GM21576 (cell line): ENCODE data around the gene RUSF1.

Experiments
- ATAC-seq: cut with Tn5 transposase; IDR thresholded peaks from one replicate; pipeline ENCODE4 v1.9.1; 2021; ENCODE audit warnings: mild to moderate bottlenecking, moderate library complexity; ENCODE audit not compliant: unreplicated experiment

RUSF1 gene

DNA sequence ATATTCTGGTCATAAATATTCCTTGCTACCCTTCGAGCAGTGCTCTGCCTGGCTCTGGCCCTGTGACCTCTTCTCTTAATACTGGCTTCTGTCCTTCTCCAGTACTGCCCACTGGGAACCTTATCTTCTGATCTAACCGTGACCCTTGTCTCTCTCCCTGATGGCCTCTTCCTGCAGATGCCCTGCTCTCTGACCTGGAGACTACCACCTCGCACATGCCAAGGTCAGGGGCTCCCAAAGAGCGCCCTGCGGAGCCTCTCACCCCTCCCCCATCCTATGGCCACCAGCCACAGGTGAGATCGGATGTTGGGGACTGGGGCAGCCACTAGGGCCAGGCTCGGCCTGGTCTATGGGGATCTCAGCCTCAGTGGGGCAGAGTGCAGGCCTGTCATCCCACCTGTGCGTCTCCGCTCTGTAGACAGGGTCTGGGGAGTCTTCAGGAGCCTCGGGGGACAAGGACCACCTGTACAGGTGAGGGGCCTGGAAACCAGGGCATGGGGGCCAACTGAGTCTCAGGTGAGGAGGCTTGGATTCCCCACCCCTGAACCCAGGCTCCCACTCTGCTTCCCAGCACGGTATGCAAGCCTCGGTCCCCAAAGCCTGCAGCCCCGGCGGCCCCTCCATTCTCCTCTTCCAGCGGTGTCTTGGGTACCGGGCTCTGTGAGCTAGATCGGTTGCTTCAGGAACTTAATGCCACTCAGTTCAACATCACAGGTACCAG lies 34.8 kb downstream of the RUSF1 start:
- ATAC-seq: no peak

DNA sequence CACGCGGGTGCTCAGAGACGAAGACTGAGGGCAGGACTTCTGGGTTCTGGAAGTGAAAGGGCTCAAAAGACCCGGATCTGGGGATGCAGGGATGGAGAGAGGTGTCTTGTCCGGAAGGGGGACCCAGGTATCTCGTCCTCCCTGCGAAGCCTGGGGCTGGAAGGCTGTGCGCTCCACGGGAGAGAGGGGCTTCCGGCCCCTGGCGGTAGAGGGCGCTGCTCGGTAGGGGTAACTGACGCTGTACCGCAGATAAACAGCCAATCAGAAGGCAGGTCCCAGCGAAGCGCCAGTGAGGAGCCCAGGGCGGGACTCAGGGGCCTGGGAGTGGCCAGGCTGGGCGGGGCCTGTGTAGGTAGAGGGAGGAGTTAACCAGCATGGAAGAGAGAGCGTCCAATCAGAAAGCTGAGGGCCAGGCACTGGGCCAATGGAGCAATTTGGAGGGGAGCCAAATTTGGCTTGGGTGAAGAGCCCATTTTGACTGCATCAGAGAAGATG lies 35.4 kb downstream of the RUSF1 start:
- no peak for ATAC-seq

DNA sequence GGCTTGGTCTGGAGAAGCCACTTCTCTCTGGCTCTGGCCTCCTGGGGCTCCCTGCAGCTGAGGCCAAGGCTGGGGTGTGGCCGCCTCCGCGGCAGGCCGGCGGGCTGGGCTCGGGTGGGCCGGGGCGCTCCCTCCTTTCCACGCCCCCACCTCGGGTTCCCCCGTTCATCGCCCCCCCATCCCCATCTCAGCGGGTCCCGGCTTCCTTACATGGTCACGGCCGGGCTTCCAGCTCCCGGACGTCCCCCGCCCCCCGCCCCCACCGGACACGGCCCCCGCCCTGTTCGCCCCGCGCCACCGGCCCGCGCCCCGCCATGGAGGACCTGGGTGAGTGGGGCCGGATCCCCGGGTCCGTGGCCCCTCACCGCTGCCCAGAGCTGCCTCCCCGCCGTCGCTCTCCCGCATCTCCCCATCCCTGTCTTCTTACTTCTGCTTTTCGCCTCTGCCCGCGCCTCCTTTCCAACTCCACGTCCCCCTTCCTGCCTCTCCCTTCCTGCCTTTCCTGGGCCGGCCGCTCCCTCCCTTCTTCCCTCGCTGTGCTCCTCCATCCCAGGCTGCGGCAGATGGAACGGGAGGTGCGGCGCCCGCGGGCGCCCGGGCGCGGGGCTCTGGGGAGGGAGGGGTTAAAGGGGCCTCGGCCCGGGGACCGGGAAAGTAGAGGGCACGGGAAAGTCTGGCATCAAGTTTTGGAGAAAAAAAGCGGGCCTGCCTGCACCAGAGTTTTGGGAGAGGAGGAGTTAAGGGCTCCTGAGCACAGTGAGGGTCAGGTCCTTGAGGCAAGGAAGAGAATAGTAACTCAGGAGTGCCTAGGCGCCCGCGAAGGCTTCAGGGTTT lies 36.1 kb downstream of the RUSF1 start, which contains the start of gene TGFB1I1:
Gene TGFB1I1 (plus strand): TSS at position 278 of the 834 bp plus-strand sequence. CDS start 37 bp downstream, at position 315.
- no peak for ATAC-seq

DNA sequence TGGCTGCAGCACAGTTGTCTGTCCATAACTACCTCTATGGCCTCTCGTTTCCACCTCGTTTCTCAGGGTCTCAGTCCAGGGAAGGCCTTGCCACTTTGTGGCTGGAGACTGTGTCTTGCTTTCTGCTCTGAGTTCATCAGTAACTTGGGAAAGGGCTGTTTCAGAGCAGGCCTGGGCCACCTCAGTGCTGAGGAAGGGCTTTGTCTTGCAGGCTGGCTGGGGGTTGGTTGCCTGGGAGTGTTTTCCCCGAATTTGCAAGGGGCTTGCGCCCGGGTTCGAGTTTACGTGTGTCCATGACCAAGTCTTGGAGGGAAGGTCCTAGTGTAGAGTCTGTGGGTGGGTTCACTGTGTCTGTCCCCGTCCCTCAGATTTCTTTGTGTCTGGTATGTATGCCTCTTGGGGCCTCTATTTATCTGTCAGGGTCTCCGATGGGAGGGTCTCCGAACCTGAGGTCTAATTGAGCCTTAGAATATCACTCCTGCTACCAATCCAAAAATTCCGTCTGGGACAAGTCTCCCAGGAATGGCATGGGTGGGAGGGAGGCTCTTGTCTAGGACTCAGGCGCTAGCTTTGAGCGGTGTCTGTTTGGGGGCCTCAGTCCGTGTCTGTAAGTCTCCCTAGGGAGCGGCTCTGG lies 36.8 kb downstream of the RUSF1 start:
- no peak for ATAC-seq

DNA sequence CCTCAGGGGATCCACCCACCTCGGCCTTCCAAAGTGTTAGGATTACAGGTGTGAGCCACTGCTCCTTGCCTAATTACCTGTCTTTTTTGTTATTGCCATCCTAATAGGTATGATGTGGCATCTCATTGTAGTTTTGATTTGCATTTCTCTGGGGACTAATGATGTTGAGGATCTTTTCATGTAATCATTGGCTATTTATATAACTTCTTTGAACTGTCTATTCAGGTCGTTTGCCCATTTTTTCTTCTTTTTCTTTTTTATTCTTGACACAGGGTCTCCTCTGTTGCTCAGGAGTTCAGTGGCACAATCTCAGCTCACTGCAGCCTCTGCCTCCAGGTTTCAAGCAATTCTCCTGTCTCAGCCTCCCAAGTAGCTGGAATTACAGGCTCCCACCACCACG lies 37.6 kb downstream of the RUSF1 start:
- ATAC-seq: no peak

DNA sequence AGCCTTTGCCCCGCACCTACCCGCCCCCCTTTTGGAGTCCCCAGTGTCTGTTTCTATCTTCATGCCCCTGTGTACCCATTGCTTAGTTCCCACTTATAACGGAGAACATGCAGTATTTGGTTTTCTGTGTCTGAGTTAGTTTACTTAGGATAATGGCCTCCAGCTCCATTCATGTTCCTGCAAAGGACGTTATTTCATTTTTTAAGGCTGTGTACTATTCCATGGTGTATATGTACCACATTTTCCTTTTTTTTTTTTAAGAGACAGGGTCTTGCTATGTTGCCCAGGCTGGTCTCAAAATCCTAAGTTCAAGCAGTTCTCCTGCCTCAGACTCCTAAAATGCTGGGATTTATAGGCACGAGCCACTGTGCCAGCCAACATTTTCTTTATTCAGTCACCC lies 40.3 kb downstream of the RUSF1 start:
- ATAC-seq: no peak

DNA sequence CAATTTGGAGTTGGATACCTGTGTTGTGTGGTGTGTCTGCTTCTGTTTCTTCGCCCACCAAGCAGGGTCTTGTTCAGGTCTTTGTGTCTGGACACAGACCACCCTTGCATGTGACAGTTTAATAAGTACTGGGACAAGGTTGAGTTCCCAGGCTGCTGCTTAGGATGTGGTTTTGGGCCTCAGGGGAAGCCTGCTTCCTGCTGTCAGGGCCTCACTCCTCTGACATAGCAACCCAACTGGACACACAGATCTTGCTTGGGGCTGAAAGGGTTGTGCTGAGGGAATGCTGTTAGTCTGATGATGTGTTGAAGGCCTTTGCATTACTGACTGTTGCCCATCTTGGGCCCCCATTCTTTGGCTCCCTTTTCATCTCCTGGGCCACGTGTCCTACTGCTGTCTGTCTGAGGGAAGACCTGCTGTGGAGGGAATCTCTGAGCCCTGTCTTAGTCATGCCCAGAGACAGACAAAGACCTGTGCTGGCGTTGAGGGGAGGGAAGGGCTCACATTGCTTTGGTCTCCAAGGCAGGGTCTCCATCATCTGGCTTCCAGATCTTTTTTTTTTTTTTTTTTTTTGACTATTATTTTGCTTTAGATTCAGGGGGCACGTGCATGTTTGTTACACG lies 40.9 kb downstream of the RUSF1 start:
- no peak for ATAC-seq

DNA sequence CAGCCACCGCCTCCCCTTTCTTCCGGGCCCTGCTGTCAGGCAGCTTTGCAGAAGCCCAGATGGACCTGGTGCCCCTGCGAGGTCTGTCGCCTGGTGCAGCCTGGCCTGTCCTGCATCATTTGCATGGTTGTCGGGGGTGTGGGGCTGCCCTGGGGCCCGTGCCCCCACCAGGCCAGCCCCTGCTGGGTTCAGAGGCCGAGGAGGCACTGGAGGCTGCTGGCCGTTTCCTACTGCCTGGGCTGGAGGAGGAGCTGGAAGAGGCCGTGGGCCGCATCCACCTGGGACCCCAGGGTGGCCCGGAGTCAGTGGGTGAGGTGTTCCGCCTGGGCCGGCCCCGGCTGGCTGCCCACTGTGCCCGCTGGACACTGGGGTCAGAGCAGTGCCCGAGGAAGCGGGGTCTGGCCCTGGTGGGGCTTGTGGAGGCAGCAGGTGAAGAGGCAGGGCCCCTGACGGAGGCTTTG lies 41.8 kb downstream of the RUSF1 start:
- no peak for ATAC-seq

DNA sequence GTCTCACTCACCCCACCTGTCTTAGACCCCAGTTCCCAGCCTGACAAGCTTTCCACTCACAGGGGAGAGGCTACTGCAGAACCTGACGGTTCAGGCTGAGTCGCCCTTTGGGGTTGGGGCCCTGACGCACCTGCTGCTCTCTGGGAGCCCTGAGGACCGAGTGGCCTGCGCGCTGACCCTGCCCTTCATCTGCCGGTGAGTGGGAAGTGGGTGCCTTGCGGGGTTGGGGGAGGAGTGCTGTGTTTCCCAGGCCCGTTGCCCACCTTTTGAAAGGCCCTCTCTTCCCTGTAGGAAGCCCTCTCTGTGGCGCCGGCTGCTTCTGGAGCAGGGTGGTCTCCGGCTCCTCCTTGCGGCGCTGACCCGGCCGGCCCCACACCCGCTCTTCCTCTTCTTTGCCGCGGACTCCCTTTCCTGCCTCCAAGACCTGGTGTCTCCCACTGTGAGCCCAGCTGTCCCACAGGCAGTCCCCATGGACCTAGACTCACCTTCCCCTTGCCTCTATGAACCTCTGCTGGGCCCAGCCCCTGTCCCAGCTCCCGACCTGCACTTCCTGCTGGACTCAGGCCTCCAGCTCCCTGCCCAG lies 42.3 kb downstream of the RUSF1 start:
- ATAC-seq: no peak

DNA sequence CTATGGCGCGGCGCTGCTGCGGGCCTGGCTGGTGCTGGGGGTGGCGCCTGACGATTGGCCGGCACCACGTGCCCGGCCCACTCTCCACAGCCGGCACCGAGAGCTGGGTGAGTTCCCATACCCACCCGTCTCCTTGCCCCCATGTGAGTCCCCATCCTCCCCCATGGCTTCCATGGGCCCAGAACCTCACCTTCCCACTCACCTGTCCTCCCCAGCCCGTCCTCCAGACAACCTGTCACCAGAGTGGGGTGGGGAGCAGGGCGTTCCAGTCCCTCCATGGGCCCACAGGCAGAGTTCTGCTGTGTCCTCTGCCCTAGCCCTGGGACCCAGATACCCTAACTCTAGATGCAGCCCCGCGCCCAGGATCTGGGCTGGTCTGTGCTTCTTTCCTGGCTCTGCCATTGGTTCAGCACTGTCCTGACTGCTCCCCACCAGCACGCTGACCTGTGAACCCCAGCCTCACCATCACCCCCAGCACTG lies 43.4 kb downstream of the RUSF1 start:
- no peak for ATAC-seq

DNA sequence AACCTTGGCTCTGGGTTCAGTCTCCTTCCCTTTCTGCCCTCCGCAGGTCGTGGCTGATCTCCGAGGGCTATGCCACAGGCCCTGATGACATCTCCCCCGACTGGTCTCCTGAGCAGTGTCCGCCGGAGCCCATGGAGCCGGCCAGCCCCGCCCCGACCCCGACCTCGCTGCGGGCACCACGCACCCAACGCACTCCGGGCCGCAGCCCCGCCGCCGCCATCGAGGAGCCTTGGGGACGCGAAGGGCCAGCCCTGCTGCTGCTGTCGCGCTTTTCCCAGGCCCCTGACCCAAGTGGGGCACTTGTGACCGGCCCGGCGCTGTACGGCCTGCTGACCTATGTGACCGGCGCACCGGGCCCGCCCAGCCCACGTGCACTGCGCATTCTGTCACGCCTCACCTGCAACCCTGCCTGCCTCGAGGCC lies 43.8 kb downstream of the RUSF1 start:
- ATAC-seq: no peak

DNA sequence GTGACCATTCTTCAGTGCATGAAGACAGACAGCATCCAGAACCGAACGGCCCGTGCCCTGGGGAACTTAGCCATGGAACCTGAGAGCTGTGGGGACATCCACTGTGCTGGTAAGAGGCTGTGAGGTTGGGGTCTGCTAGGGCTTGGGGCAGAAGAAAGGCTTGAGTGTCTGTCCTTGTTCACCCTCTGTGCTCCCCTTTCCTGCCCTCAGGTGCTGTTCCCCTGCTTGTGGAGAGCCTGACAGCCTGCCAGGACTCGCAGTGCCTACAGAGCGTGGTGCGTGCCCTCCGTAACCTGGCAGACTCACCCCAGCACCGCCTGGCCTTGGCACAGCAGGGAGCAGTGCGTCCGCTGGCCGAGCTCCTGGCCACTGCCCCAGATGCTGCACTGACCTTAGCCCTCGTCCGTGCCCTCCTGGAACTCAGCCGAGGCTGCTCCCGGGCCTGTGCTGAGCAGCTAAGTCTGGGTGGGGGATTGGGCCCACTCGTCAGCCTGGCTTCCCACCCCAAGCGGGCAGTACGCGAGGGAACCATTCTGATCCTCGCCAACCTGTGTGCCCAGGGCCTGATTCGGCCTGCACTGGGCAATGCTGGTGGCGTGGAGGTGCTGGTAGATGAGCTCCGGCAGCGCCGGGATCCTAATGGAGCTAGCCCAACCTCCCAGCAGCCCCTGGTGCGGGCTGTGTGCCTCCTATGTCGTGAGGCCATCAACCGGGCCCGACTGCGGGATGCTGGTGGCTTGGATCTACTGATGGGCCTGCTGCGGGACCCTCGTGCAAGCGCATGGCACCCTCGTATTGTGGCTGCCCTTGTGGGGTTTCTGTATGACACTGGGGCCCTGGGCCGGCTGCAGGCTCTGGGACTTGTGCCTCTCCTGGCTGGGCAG lies 46.0 kb downstream of the RUSF1 start:
- no peak for ATAC-seq

DNA sequence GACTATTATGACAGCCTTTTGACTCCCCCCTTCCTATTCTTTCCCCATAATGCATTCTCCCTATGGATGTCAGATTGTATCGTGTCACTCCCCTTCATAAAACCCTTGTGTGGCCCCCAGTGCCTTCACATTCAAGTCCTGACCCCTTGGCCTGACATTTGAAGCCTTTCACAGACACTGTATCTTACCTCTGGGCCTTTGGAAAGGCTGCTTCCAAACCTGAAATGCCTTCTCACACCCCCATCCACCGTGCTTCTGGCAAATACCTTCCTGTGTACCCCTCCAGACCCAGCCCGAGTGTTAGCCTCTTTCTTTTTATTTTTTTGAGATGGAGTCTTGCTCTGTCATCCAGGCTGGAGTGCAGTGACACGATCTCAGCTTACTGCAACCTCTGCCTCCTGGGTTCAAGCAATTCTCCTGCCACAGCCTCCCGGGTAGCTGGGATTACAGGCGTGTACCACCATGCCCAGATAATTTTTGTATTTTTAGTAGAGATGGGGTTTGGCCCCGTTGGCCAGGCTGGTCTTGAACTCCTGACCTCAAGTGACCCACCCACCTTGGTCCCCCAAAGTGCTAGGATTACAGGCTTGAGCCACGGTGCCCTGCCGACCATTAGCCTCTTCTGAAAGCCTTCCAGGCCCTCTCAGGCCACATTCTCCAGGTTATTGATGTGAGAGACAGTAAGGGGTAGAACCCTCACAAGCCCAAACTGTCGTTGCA lies 46.8 kb downstream of the RUSF1 start:
- ATAC-seq: no peak

DNA sequence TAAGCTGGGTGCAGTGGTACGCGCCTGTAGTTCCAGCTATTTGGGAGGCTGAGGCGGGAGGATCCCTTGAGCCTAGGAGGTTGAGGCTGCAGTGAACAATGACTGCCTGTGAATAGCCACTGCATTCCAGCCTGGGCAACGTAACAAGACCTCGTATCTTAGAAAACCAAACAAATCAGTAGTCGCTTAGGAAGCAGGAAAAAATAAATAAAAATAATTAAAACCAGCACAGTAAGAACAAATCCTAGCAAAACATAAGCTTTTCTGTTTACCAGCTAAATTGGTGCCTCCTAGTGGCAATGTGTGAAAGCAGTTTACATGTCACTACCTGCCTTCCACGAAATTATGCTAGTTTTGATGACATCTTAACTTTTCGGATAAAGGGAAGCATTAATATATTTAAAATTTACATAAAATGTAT lies 47.6 kb downstream of the RUSF1 start:
- no peak for ATAC-seq

DNA sequence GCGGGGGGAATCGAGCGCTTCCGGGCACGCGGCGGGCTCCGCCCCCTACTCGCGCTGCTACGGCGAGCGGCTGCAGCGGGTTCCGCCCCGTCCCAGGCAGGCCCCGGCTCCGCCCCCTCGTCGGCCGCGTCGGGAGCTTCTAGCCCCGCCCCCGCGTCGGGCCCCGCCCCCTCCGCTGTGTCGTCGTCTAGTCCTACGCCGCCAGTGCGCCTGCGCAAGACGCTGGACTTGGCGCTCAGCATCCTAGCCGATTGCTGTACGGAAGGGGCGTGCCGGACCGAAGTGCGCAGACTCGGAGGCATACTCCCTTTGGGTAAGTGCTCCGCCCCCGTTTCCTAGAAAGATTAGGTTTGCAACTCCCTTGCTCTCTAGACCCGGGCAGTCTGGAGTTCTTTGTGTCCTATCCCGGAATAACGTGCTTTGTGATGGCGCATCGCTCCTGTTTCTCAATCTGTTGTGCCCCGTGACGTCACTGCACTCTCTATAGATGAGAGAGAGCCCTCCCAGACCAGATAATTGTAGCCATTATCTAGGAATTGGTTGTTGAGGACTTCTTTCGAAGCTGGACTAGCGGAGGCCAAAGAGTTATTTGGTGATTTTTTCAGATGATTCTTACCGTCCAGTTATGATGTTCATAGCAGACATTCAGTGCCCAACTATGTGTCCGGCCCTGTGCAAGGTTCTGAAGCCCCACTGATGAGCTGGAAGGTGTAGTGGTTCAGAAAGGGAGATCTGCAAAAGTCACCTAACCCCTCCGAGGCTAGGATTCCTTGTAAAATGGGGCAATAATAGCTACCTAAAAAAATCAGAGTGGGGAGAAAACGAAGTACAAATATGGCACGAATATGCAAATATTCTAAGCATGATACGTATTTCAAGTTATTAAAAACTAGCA lies 48.3 kb downstream of the RUSF1 start:
- ATAC-seq: peak; percentile 55

DNA sequence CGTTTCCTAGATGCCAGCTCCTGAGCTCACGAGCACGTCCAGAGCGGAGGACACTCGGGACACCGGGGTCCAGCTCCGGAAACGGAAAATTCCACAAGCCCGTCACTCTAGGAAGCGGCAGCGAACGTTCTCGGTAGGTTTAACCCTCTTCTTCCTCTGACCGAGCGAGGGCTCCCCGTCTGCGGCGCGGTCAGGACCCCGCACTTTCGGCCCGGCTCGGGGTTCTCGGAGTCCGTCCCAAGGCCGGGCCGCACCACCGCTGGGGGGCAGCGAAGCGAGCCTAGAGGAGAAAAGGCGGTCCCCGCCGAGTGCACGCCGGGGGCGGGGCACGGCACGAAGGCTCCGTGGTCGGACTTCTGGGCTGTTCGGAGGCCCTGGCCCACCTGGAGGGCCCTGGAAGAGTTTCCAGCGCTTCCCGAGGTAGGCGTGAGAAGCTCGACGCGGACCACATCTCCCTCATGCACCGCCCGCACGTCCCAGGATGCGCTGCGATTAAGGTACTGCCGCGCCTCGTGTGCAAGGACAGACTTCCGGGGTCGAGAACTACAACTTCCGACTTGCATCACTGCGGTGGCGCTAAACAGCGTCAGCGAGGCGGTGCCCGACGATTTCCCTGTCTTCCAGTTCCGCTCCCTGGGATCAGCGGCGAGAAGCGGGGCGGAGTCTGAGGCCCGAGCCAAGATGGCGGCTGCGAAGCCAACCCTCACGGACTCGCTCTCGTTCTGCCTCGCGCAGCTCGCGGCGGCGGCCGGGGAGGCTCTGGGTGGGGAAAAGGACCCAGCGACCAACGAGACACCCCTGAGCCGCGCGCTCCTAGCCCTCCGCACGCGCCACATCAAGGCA lies 49.1 kb downstream of the RUSF1 start, which contains the start of gene ARMC5:
Gene ARMC5 (plus strand): TSS at position 658 of the 843 bp plus-strand sequence. CDS start 24 bp downstream, at position 682.
- peak; percentile 70 for ATAC-seq
